ENCODE results near the gene P3H3.
A peak's percentile ranks its signal among the peaks of the same experiment; 100 is the strongest.

P3H3 gene

GRCh38 chr12:6821591-6822425, 6.4 kb upstream of the P3H3 start, which contains the start of gene GPR162:
GPR162 (plus strand) TSS chr12:6821821; CDS start chr12:6823899, 2,078 bp downstream.
- H3K36me3 ChIP-seq (ENCODE audit: control insufficient read depth, insufficient read depth, low read length): no peaks in the 10 kb centered on the region
- no peaks in the 10 kb centered on the region for H3K27me3 ChIP-seq (ENCODE audit: control insufficient read depth, insufficient read depth, low read length)
- no peaks in the 10 kb centered on the region for H3K9me3 ChIP-seq (ENCODE audit: control insufficient read depth, insufficient read depth, low read length)
- H3K4me1 ChIP-seq (ENCODE audit: control insufficient read depth, insufficient read depth, low read length): peaks cover 22% of the 10 kb centered on the region
- DNase-seq (ENCODE audit: low read depth, low spot score): no peak
- H3K27ac ChIP-seq (ENCODE audit: low read length): no peak within 1 kb of the TSS
- no CpG with 5 or more reads among the region's 28 CpGs for WGBS (ENCODE audit: insufficient coverage, insufficient read length)
- peak within 1 kb of the TSS; percentile 43 for H3K4me3 ChIP-seq (ENCODE audit: low read length)

GRCh38 chr12:6822426-6823135, 5.6 kb upstream of the P3H3 start:
- Histone ChIP-seq H3K36me3 (ENCODE audit: control insufficient read depth, insufficient read depth, low read length) (no peaks in the 10 kb centered on the region), H3K4me3 (ENCODE audit: low read length) (no peak overlapping the region), H3K4me1 (ENCODE audit: control insufficient read depth, insufficient read depth, low read length) (peaks cover 24% of the 10 kb centered on the region), H3K27ac (ENCODE audit: low read length) (no peak overlapping the region), H3K9me3 (ENCODE audit: control insufficient read depth, insufficient read depth, low read length) (no peaks in the 10 kb centered on the region), H3K27me3 (ENCODE audit: control insufficient read depth, insufficient read depth, low read length) (no peaks in the 10 kb centered on the region)
- no peak for DNase-seq (ENCODE audit: low read depth, low spot score)
- no CpG with 5 or more reads among the region's 7 CpGs for WGBS (ENCODE audit: insufficient coverage, insufficient read length)

GRCh38 chr12:6823182-6824084, 4.8 kb upstream of the P3H3 start:
- Histone ChIP-seq H3K9me3 (ENCODE audit: control insufficient read depth, insufficient read depth, low read length) (no peaks in the 10 kb centered on the region), H3K27ac (ENCODE audit: low read length) (no peak overlapping the region), H3K27me3 (ENCODE audit: control insufficient read depth, insufficient read depth, low read length) (no peaks in the 10 kb centered on the region), H3K36me3 (ENCODE audit: control insufficient read depth, insufficient read depth, low read length) (no peaks in the 10 kb centered on the region), H3K4me3 (ENCODE audit: low read length) (no peak overlapping the region), H3K4me1 (ENCODE audit: control insufficient read depth, insufficient read depth, low read length) (peaks cover 20% of the 10 kb centered on the region)
- DNase-seq (ENCODE audit: low read depth, low spot score): no peak
- WGBS (ENCODE audit: insufficient coverage, insufficient read length): no CpG with 5 or more reads among the region's 12 CpGs

- WGBS (ENCODE audit: insufficient coverage, insufficient read length): no CpG with 5 or more reads among the region's 37 CpGs
- Histone ChIP-seq H3K4me3 (ENCODE audit: low read length) (no peak overlapping the region), H3K27ac (ENCODE audit: low read length) (no peak overlapping the region), H3K4me1 (ENCODE audit: control insufficient read depth, insufficient read depth, low read length) (peaks cover 17% of the 10 kb centered on the region), H3K27me3 (ENCODE audit: control insufficient read depth, insufficient read depth, low read length) (no peaks in the 10 kb centered on the region), H3K36me3 (ENCODE audit: control insufficient read depth, insufficient read depth, low read length) (no peaks in the 10 kb centered on the region), H3K9me3 (ENCODE audit: control insufficient read depth, insufficient read depth, low read length) (no peaks in the 10 kb centered on the region)
- DNase-seq (ENCODE audit: low read depth, low spot score): no peak
Observed at GRCh38 chr12:6824085-6824775, 4.0 kb upstream of the P3H3 start.

- Histone ChIP-seq H3K36me3 (ENCODE audit: control insufficient read depth, insufficient read depth, low read length) (no peaks in the 10 kb centered on the region), H3K4me3 (ENCODE audit: low read length) (peak overlapping the region; percentile 8; the same call in 1 of the 2 replicates), H3K27ac (ENCODE audit: low read length) (no peak overlapping the region), H3K9me3 (ENCODE audit: control insufficient read depth, insufficient read depth, low read length) (no peaks in the 10 kb centered on the region), H3K4me1 (ENCODE audit: control insufficient read depth, insufficient read depth, low read length) (peaks cover 14% of the 10 kb centered on the region), H3K27me3 (ENCODE audit: control insufficient read depth, insufficient read depth, low read length) (no peaks in the 10 kb centered on the region)
- WGBS (ENCODE audit: insufficient coverage, insufficient read length): no CpG with 5 or more reads among the region's 12 CpGs
- no peak for DNase-seq (ENCODE audit: low read depth, low spot score)
Observed at GRCh38 chr12:6824901-6825381, 3.3 kb upstream of the P3H3 start.

GRCh38 chr12:6825398-6826124, 2.6 kb upstream of the P3H3 start:
- H3K36me3 ChIP-seq (ENCODE audit: control insufficient read depth, insufficient read depth, low read length): 0 out of 2 replicates have a peak, but pooled peaks cover 1% of the 10 kb centered on the region
- H3K27me3 ChIP-seq (ENCODE audit: control insufficient read depth, insufficient read depth, low read length): no peaks in the 10 kb centered on the region
- DNase-seq (ENCODE audit: low read depth, low spot score): no peak
- peaks cover 11% of the 10 kb centered on the region for H3K4me1 ChIP-seq (ENCODE audit: control insufficient read depth, insufficient read depth, low read length)
- H3K4me3 ChIP-seq (ENCODE audit: low read length): peak overlapping the region; percentile 8; the same call in 1 of the 2 replicates
- H3K9me3 ChIP-seq (ENCODE audit: control insufficient read depth, insufficient read depth, low read length): no peaks in the 10 kb centered on the region
- H3K27ac ChIP-seq (ENCODE audit: low read length): no peak overlapping the region
- no CpG with 5 or more reads among the region's 19 CpGs for WGBS (ENCODE audit: insufficient coverage, insufficient read length)

- no peak for DNase-seq (ENCODE audit: low read depth, low spot score)
- no peak overlapping the region for H3K4me3 ChIP-seq (ENCODE audit: low read length)
- no CpG with 5 or more reads among the region's 17 CpGs for WGBS (ENCODE audit: insufficient coverage, insufficient read length)
- H3K4me1 ChIP-seq (ENCODE audit: control insufficient read depth, insufficient read depth, low read length): peaks cover 9% of the 10 kb centered on the region; the same call in 1 of the 2 replicates
- H3K36me3 ChIP-seq (ENCODE audit: control insufficient read depth, insufficient read depth, low read length): peaks cover 6% of the 10 kb centered on the region; the same call in 1 of the 2 replicates
- H3K27ac ChIP-seq (ENCODE audit: low read length): no peak overlapping the region
- no peaks in the 10 kb centered on the region for H3K27me3 ChIP-seq (ENCODE audit: control insufficient read depth, insufficient read depth, low read length)
- no peaks in the 10 kb centered on the region for H3K9me3 ChIP-seq (ENCODE audit: control insufficient read depth, insufficient read depth, low read length)
Observed at GRCh38 chr12:6826125-6826733, 2.0 kb upstream of the P3H3 start.

GRCh38 chr12:6826734-6827436, 1.3 kb upstream of the P3H3 start:
- Histone ChIP-seq H3K9me3 (ENCODE audit: control insufficient read depth, insufficient read depth, low read length) (no peaks in the 10 kb centered on the region), H3K4me1 (ENCODE audit: control insufficient read depth, insufficient read depth, low read length) (peaks cover 9% of the 10 kb centered on the region; the same call in 1 of the 2 replicates), H3K27ac (ENCODE audit: low read length) (no peak overlapping the region), H3K36me3 (ENCODE audit: control insufficient read depth, insufficient read depth, low read length) (peaks cover 12% of the 10 kb centered on the region; the same call in 1 of the 2 replicates), H3K27me3 (ENCODE audit: control insufficient read depth, insufficient read depth, low read length) (no peaks in the 10 kb centered on the region), H3K4me3 (ENCODE audit: low read length) (no peak overlapping the region)
- WGBS (ENCODE audit: insufficient coverage, insufficient read length): no CpG with 5 or more reads among the region's 22 CpGs
- DNase-seq (ENCODE audit: low read depth, low spot score): no peak
